K562 (cell line): Measurements from ENCODE around the gene NRXN2. TPM values are rescaled to one million over a fixed set of nuclear protein-coding genes. Genes with fewer than 3 reads are reported as not detected.

Experiments used
- ATF1 ChIP-seq, 2 experiments: fragments of 450-650 bp in 1 of 2; IDR thresholded peaks; 2 replicates each; pipeline ENCODE4 v1.6.1; 2016; ENCODE audit warnings: missing compliant biosample characterization in 1 of 2, missing genetic modification characterization in 1 of 2
- BACH1 ChIP-seq: fragments of 200-800 bp; sonication (Bioruptor generic); IDR thresholded peaks from 2 replicates; pipeline ENCODE4 v1.6.1; 2016; ENCODE audit warnings: missing genetic modification characterization, missing compliant biosample characterization
- CCNT2 ChIP-seq: IDR thresholded peaks from 2 replicates; pipeline ENCODE4 v1.6.1; 2011; ENCODE audit warnings: borderline replicate concordance, low read depth, mild to moderate bottlenecking, moderate library complexity, mixed read lengths, low read length; ENCODE audit not compliant: insufficient read length; ENCODE audit errors: extremely low read depth
- CREB5 ChIP-seq: fragments of 250-450 bp; sonication (Bioruptor Pico); IDR thresholded peaks from 2 replicates; pipeline ENCODE4 v1.5.0; 2020; ENCODE audit warnings: mild to moderate bottlenecking
- CTBP1 ChIP-seq: fragments of 450-650 bp; IDR thresholded peaks from 2 replicates; pipeline ENCODE4 v1.6.1; 2016; ENCODE audit warnings: borderline replicate concordance
- CTCFL ChIP-seq: IDR thresholded peaks from 2 replicates; pipeline ENCODE4 v1.6.1; 2011; ENCODE audit warnings: borderline replicate concordance, low read depth, mild to moderate bottlenecking, moderate library complexity, low read length; ENCODE audit not compliant: insufficient read depth, poor library complexity, severe bottlenecking
- DACH1 ChIP-seq: fragments of 450-650 bp; IDR thresholded peaks from 2 replicates; pipeline ENCODE4 v1.6.1; 2018; ENCODE audit not compliant: partially characterized antibody
- ESRRB ChIP-seq: fragments of 250-450 bp; sonication (Bioruptor Pico); IDR thresholded peaks from 2 replicates; pipeline ENCODE4 v1.5.0; 2020; ENCODE audit warnings: mild to moderate bottlenecking, moderate library complexity, borderline replicate concordance
- FOXP4 ChIP-seq: sonication (generic); formaldehyde crosslinking; IDR thresholded peaks from 2 replicates; pipeline ENCODE4 v1.8.0; 2022; ENCODE audit warnings: mild to moderate bottlenecking, missing genetic modification reagents, borderline replicate concordance
- HMG20A ChIP-seq: fragments of 450-650 bp; formaldehyde crosslinking; conservative IDR thresholded peaks from 2 replicates; pipeline ENCODE4 v1.4.0; 2020; ENCODE audit warnings: mild to moderate bottlenecking, mixed read lengths
- HOMEZ ChIP-seq: fragments of 250-450 bp; sonication (Bioruptor Pico); IDR thresholded peaks from 2 replicates; pipeline ENCODE4 v1.4.0; 2020; ENCODE audit warnings: mild to moderate bottlenecking, moderate library complexity
- POLR2AphosphoS2 ChIP-seq: IDR thresholded peaks from 2 replicates; pipeline ENCODE4 v1.6.1; 2012; ENCODE audit warnings: low read length, improper control_type of control experiment
- POLR2B ChIP-seq: fragments of 450-650 bp; IDR thresholded peaks from 2 replicates; pipeline ENCODE4 v1.6.1; 2018; ENCODE audit warnings: low read depth; ENCODE audit not compliant: partially characterized antibody
- ZBTB17 ChIP-seq: fragments of 450-650 bp; formaldehyde crosslinking; IDR thresholded peaks from 2 replicates; pipeline ENCODE4 v1.4.0; 2020; ENCODE audit warnings: mild to moderate bottlenecking
- ZNF444 ChIP-seq: fragments of 250-450 bp; sonication (Bioruptor Pico); IDR thresholded peaks from 2 replicates; pipeline ENCODE4 v1.4.0; 2020; ENCODE audit warnings: mild to moderate bottlenecking, moderate library complexity
- ZNF551 ChIP-seq: fragments of 250-450 bp; sonication (Bioruptor Pico); IDR thresholded peaks from 2 replicates; pipeline ENCODE4 v1.5.0; 2021; ENCODE audit warnings: mild to moderate bottlenecking, moderate library complexity
- ZNF57 ChIP-seq: fragments of 450-650 bp; formaldehyde crosslinking; IDR thresholded peaks from 2 replicates; pipeline ENCODE4 v1.4.0; 2020; ENCODE audit warnings: mild to moderate bottlenecking, moderate library complexity
- ZNF639 ChIP-seq, 2 experiments: fragments of 200-800 bp in 1 of 2; sonication (Bioruptor generic) in 1 of 2; sonication (generic) in 1 of 2; formaldehyde crosslinking in 1 of 2; IDR thresholded peaks in 1 of 2; conservative IDR thresholded peaks in 1 of 2; 2 replicates each; pipeline versions ENCODE4 v1.5.0 to v1.6.1; 2016 to 2020; ENCODE audit warnings: missing compliant biosample characterization in 1 of 2, missing genetic modification characterization in 1 of 2, missing genetic modification reagents in 1 of 2
- polyA plus RNA-seq, 8 experiments: library from polyadenylated mRNA; depleted of rRNA in 4 of 8; stranded (reverse) in 5 of 8; unstranded in 3 of 8; fragments of >200 nt; fragmentation: Nextera tagmentation in 2 of 8; fragmentation: Illumina TruSeq in 1 of 8; extraction: Ambion mirVana in 2 of 8; extraction: Trizol in 1 of 8; gene quantifications; 2 replicates each; pipeline versions ENCODE4 v1.2.1 to v1.2.3, GENCODE V29; 2011 to 2014; ENCODE audit warnings: inconsistent platforms in 1 of 8, missing spikeins in 1 of 8
- total RNA-seq, 7 experiments: library from RNA; depleted of rRNA in 6 of 7; stranded (reverse); fragments of >200 nt in 6 of 7; fragmentation: Illumina TruSeq in 2 of 7; extraction: Trizol in 2 of 7; gene quantifications; 2 replicates each; pipeline versions ENCODE4 v1.2.1 to v1.2.3, GENCODE V29; 2011 to 2021; ENCODE audit warnings: low replicate concordance in 1 of 7

The NRXN2 gene
- total and polyA plus RNA-seq, 9 of the 15 experiments (the other 6 are each of a cell fraction or from before 2014, with no cell fraction given), result 0.07 to 0.47 (median 0.15) TPM; not detected in 4

GRCh38 chr11:64688534-64688982, 34.4 kb downstream of the NRXN2 start (continued):
- TF ChIP-seq CREB5 (CRISPR knock-in tag) (no peak), POLR2AphosphoS2 (no peak), ATF1 (CRISPR knock-in tag; IDR thresholded peaks at IDR 0.05) (no peak), ATF1 (tag; IDR thresholded peaks at IDR 0.05) (peak; percentile 77), ZNF551 (CRISPR knock-in tag) (no peak), ESRRB (no peak), ZNF444 (CRISPR knock-in tag) (no peak), BACH1 (tag) (no peak), HOMEZ (CRISPR knock-in tag) (no peak), CTCFL (peak; percentile 94), HMG20A (CRISPR knock-in tag) (no peak), CTBP1 (peak; percentile 80; the same call in 1 of the 2 replicates), ZNF639 (CRISPR knock-in tag; conservative IDR thresholded peaks at IDR 0.05 in 1 of 2, IDR thresholded peaks at IDR 0.05 in 1 of 2) (no peak), ZBTB17 (CRISPR knock-in tag) (0 out of 2 replicates have a peak, but pooled peaks have one; percentile 49), FOXP4 (no peak), ZNF57 (no peak), POLR2B (no peak), CCNT2 (no peak), DACH1 (peak; percentile 64)
